GM23248 (cell line): ENCODE data around the gene AGRP. TPM values are rescaled to one million over a fixed set of nuclear protein-coding genes. Genes with fewer than 3 reads are reported as not detected.

Experiments
- DNase-seq: peaks from one replicate; pipeline ENCODE4 v3.0.0-alpha.2; 2015
- H2AFZ ChIP-seq: fragments of 200-600 bp; sonication (generic); 2 replicates; pipeline ENCODE4 v1.6.1; 2016; ENCODE audit warnings: antibody characterized with exemption
- H3F3A ChIP-seq: fragments of 200-600 bp; sonication (generic); 2 replicates; pipeline ENCODE4 v1.6.1; 2016; ENCODE audit warnings: mild to moderate bottlenecking, antibody characterized with exemption, mixed run types; ENCODE audit not compliant: insufficient read depth
- H3K27ac ChIP-seq: fragments of 200-600 bp; sonication (generic); 2 replicates; pipeline ENCODE4 v1.5.1; 2016; ENCODE audit warnings: mild to moderate bottlenecking
- H3K27me3 ChIP-seq: fragments of 200-600 bp; sonication (generic); replicated peaks from 2 replicates; pipeline ENCODE4 v1.6.1; 2016; ENCODE audit warnings: mild to moderate bottlenecking; ENCODE audit not compliant: insufficient read depth
- H3K36me3 ChIP-seq: fragments of 200-600 bp; sonication (generic); 2 replicates; pipeline ENCODE4 v1.6.1; 2016; ENCODE audit warnings: low read depth, mild to moderate bottlenecking
- H3K4me1 ChIP-seq: fragments of 200-600 bp; sonication (generic); 2 replicates; pipeline ENCODE4 v1.6.1; 2016; ENCODE audit warnings: mild to moderate bottlenecking; ENCODE audit not compliant: insufficient read depth
- H3K4me2 ChIP-seq: fragments of 200-600 bp; sonication (generic); one replicate; pipeline ENCODE4 v1.6.1; 2016; ENCODE audit warnings: mild to moderate bottlenecking; ENCODE audit not compliant: unreplicated experiment
- H3K4me3 ChIP-seq: fragments of 200-600 bp; sonication (generic); 2 replicates; pipeline ENCODE4 v1.5.1; 2016; ENCODE audit warnings: mild to moderate bottlenecking
- H3K79me2 ChIP-seq: fragments of 200-600 bp; sonication (generic); 2 replicates; pipeline ENCODE4 v1.6.1; 2016; ENCODE audit warnings: mild to moderate bottlenecking; ENCODE audit not compliant: insufficient read depth
- H3K9ac ChIP-seq: fragments of 200-600 bp; sonication (generic); 2 replicates; pipeline ENCODE4 v1.6.1; 2016; ENCODE audit warnings: mild to moderate bottlenecking
- H3K9me2 ChIP-seq: fragments of 200-600 bp; sonication (generic); 2 replicates; pipeline ENCODE4 v1.6.1; 2016; ENCODE audit warnings: mixed run types, mild to moderate bottlenecking, moderate library complexity; ENCODE audit not compliant: insufficient read depth
- H3K9me3 ChIP-seq: fragments of 200-600 bp; sonication (generic); one replicate; pipeline ENCODE4 v1.6.1; 2017; ENCODE audit warnings: low read depth
- H4K20me1 ChIP-seq: fragments of 200-600 bp; sonication (generic); 2 replicates; pipeline ENCODE4 v1.6.0; 2016; ENCODE audit not compliant: insufficient read depth
- EZH2 ChIP-seq: fragments of 200-600 bp; sonication (generic); IDR thresholded peaks from 2 replicates; pipeline ENCODE4 v1.6.1; 2018; ENCODE audit warnings: antibody characterized with exemption, mild to moderate bottlenecking; ENCODE audit not compliant: insufficient read depth, poor library complexity, severe bottlenecking
- EZH2phosphoT487 ChIP-seq: fragments of 200-600 bp; sonication (generic); IDR thresholded peaks from 2 replicates; pipeline ENCODE4 v1.6.1; 2018; ENCODE audit warnings: antibody characterized with exemption, moderate library complexity, mild to moderate bottlenecking, low read depth; ENCODE audit not compliant: insufficient read depth
- WGBS, 2 experiments: methylation state at CpG; one replicate each; pipeline ENCODE4 v1.1.6; 2015 to 2017; ENCODE audit warnings: low lambda C conversion rate in 2 of 2, low coverage in 1 of 2; ENCODE audit errors: missing lambda C conversion rate in 2 of 2; 5-methylcytosine and 5-hydroxymethylcytosine counted together
- in situ Hi-C: fragments of 300-500 bp; cut with MboI; formaldehyde crosslinking; loops from 2 replicates; pipeline ENCODE4 v1.15.0; 2020
- polyA plus RNA-seq: library from polyadenylated mRNA; unstranded; fragments of >200 nt; fragmentation: Nextera tagmentation; extraction: Ambion mirVana; gene quantifications from 2 replicates; pipeline ENCODE4 v1.2.1, GENCODE V29; 2016
- total RNA-seq: library from RNA; depleted of rRNA; stranded (reverse); fragments of >200 nt; shearing (Covaris generic); gene quantifications from 2 replicates; pipeline ENCODE4 v1.2.3, GENCODE V29; 2014

The AGRP gene
- total and polyA plus RNA-seq, 2 experiments from 2014 or later, result not detected

- Histone ChIP-seq H3F3A (peaks cover 6% of the 10 kb centered on the region; the same call in 1 of the 2 replicates), H4K20me1 (peaks cover 5% of the 10 kb centered on the region), H3K4me2 (no peak overlapping the region), H3K9me2 (no peaks in the 10 kb centered on the region), H3K4me3 (no peak overlapping the region), H3K79me2 (peaks cover 93% of the 10 kb centered on the region), H3K9me3 (no peaks in the 10 kb centered on the region), H3K36me3 (no peaks in the 10 kb centered on the region), H3K9ac (no peak overlapping the region), H3K27me3 (no peaks in the 10 kb centered on the region), H3K27ac (no peak overlapping the region), H3K4me1 (peaks cover 32% of the 10 kb centered on the region), H2AFZ (no peak overlapping the region)
- DNase-seq, result peak; percentile 25
- WGBS, 2 experiments, result 71 to 84% methylated on average over 5 of the region's 5 CpGs
- TF ChIP-seq EZH2, result no peak
- TF ChIP-seq EZH2phosphoT487, result no peak
- in situ Hi-C loops, result no loop called here
Measured at GRCh38 chr16:67462279-67462655, 21.1 kb downstream of the AGRP start.

- no peak overlapping the region for H3K27ac ChIP-seq
- H3K9me2 ChIP-seq, result no peaks in the 10 kb centered on the region
- H3K4me2 ChIP-seq, result no peak overlapping the region
- peaks cover 37% of the 10 kb centered on the region for H3K4me1 ChIP-seq
- TF ChIP-seq EZH2phosphoT487, result no peak
- TF ChIP-seq EZH2, result no peak
- H3K36me3 ChIP-seq, result no peaks in the 10 kb centered on the region
- H3K79me2 ChIP-seq, result peaks cover 91% of the 10 kb centered on the region
- H2AFZ ChIP-seq, result no peak overlapping the region
- H3K9ac ChIP-seq, result no peak overlapping the region
- no peaks in the 10 kb centered on the region for H3K27me3 ChIP-seq
- 61 to 64% methylated on average over 8 of the region's 8 CpGs for WGBS, 2 experiments
- DNase-seq, result no peak
- H3K4me3 ChIP-seq, result no peak overlapping the region
- no peaks in the 10 kb centered on the region for H3K9me3 ChIP-seq
- peaks cover 3% of the 10 kb centered on the region for H3F3A ChIP-seq
- in situ Hi-C loops, result no loop called here
- peaks cover 9% of the 10 kb centered on the region for H4K20me1 ChIP-seq
Measured at GRCh38 chr16:67461600-67462278, 21.6 kb downstream of the AGRP start.

DNA sequence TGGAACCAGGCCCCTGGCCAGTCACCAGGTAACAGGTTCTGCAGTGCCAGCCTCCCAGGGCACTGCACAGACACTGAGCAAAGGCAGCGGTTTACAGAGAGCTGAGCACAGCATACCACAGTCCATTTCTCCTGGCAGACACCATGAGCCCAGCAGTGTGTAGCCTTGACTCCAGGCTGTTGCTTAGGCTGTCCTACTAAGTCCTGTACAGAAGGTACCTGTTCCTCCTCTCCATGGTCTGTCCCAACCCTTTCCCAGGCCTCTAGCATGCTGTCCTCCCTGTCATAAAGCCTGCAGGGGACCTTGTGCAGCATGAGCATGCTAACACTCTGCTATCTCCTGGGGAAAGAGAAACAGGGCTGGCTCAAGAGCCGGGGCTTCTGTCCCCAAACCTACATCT, 22.4 kb downstream of the AGRP start:
- peaks cover 9% of the 10 kb centered on the region; the same call in 1 of the 2 replicates for H4K20me1 ChIP-seq
- in situ Hi-C loops, result no loop called here
- H3K79me2 ChIP-seq, result peaks cover 85% of the 10 kb centered on the region

DNA sequence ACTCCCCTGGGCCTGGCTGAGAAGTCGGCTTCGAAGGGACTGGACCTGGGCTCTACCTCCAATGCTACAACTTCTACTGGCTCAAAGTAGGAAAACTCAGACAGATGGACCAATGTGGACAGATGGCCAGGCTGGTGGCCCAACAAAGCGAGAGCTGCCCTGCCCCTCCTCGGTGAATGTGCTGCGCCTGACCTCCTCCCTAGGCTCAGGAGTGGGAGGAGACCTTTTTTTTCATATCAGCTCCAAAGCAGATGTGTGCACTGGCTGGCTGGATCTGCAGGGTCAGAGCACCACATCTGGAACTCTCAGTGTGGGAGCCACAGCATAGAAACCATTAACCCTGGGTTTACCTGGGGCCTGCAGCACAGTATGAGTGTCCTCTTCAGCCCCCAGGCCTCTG, 23.2 kb downstream of the AGRP start:
- Histone ChIP-seq H3K9ac (no peak overlapping the region), H3K27me3 (no peaks in the 10 kb centered on the region), H2AFZ (no peak overlapping the region), H3K4me2 (no peak overlapping the region), H3F3A (peaks cover 10% of the 10 kb centered on the region), H3K4me1 (peaks cover 41% of the 10 kb centered on the region), H3K4me3 (no peak overlapping the region), H3K27ac (no peak overlapping the region), H3K9me2 (no peaks in the 10 kb centered on the region), H3K79me2 (peaks cover 85% of the 10 kb centered on the region), H4K20me1 (peaks cover 10% of the 10 kb centered on the region; the same call in 1 of the 2 replicates), H3K9me3 (no peaks in the 10 kb centered on the region), H3K36me3 (no peaks in the 10 kb centered on the region)
- 52 to 62% methylated on average over 5 of the region's 5 CpGs for WGBS, 2 experiments
- no peak for DNase-seq
- no peak for TF ChIP-seq EZH2phosphoT487
- TF ChIP-seq EZH2, result no peak
- in situ Hi-C loops, result no loop called here

More for the DNA sequence above, 22.4 kb downstream of the AGRP start:
- H3K9me3 ChIP-seq, result no peaks in the 10 kb centered on the region
- no peak overlapping the region for H2AFZ ChIP-seq
- H3K9ac ChIP-seq, result no peak overlapping the region
- TF ChIP-seq EZH2phosphoT487 (no peak), EZH2 (no peak)
- no peak overlapping the region for H3K4me2 ChIP-seq
- 100% methylated on average over 1 to 2 of the region's 2 CpGs for WGBS, 2 experiments
- no peak overlapping the region for H3K27ac ChIP-seq
- H3K4me1 ChIP-seq, result peaks cover 44% of the 10 kb centered on the region
- peaks cover 3% of the 10 kb centered on the region for H3F3A ChIP-seq
- H3K9me2 ChIP-seq, result no peaks in the 10 kb centered on the region
- no peak overlapping the region for H3K4me3 ChIP-seq
- DNase-seq, result no peak
- no peaks in the 10 kb centered on the region for H3K27me3 ChIP-seq
- no peaks in the 10 kb centered on the region for H3K36me3 ChIP-seq
